ENCODE data around the gene DDX31. TPM values are rescaled to one million over a fixed set of nuclear protein-coding genes. Genes with fewer than 3 reads are reported as not detected.

DDX31 gene
- total and polyA plus RNA-seq, 2 donors (not counting 1 experiment from before 2014, with no cell fraction given): 16.4 to 22.7 TPM

DNA sequence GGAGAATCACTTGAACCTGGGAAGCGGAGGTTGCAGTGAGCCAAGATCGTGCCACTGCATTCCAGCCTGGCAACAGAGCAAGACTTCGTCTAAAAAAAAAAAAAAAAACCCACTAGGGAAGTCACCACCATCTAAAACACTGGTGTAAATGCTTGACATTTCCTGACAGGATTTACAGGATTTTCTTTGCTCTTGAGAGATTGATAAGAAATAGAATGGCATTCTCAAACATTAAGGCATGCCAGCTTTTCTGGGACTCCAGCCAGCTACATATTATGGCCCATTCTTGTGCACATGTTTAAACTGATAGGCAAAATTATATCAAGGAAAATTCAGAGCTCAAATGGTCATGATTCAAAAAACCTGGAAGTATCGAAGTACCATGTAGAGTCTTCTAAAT lies 29.2 kb upstream of the DDX31 start:
- intact Hi-C loops (cut with micrococcal nuclease): no loop called here
- POLR2A ChIA-PET: no interaction called here

GRCh38 chr9:132697230-132697629 lies 27.4 kb upstream of the DDX31 start:
- Histone ChIP-seq H2AFZ (ENCODE audit: insufficient read depth, low read depth, low read length, poor library complexity, severe bottlenecking) (no peak overlapping the region), H4K20me1 (ENCODE audit: control insufficient read depth, insufficient read depth, low read length, poor library complexity, severe bottlenecking) (no peaks in the 10 kb centered on the region), H3K4me2 (replicated peaks; ENCODE audit: low read depth, low read length, poor library complexity, severe bottlenecking) (no peak overlapping the region), H3K9ac (ENCODE audit: low read length) (no peak overlapping the region), H3K4me1 (ENCODE audit: control insufficient read depth in 2 of 2, insufficient read depth in 2 of 2, low read length in 2 of 2) (no peaks in the 10 kb centered on the region), H3K4me3 (ENCODE audit: control extremely low read depth in 1 of 5, extremely low read depth in 1 of 5, insufficient read depth in 1 of 5, low read depth in 2 of 5, low read length in 4 of 5) (no peak overlapping the region), H3K36me3 (replicated peaks in 1 of 2; ENCODE audit: control extremely low read depth in 1 of 2, control insufficient read depth in 1 of 2, extremely low read depth in 1 of 2, insufficient read depth in 2 of 2, low read length in 1 of 2) (no peaks in the 10 kb centered on the region), H3K27me3 (replicated peaks in 1 of 4; ENCODE audit: control extremely low read depth in 1 of 4, control insufficient read depth in 3 of 4, insufficient read depth in 4 of 4, low read length in 3 of 4) (peaks cover 0 to 3% (median 0%) of the 10 kb centered on the region in 4 experiments), H3K79me2 (ENCODE audit: control insufficient read depth, insufficient read depth, low read length) (no peaks in the 10 kb centered on the region), H3K9me3 (ENCODE audit: control extremely low read depth in 1 of 3, control insufficient read depth in 2 of 3, insufficient read depth in 1 of 3, low read length in 2 of 3) (peaks cover 1 to 23% (median 9%) of the 10 kb centered on the region in 3 donors), H3K27ac (ENCODE audit: low read length in 2 of 2) (no peak overlapping the region)
- Mint-ChIP-seq H3K27me3 (peaks cover 4% of the 10 kb centered on the region), H3K9me3 (ENCODE audit: insufficient read depth) (peaks cover 16% of the 10 kb centered on the region), H3K27ac (no peak overlapping the region), H3K4me3 (no peak overlapping the region), H3K4me1 (no peaks in the 10 kb centered on the region)
- no peak for DNase-seq
- intact Hi-C loops (cut with micrococcal nuclease): no loop called here
- ChIA-PET POLR2A (no interaction called here), CTCF (no interaction called here)
- TF ChIP-seq EZH2 (IDR thresholded peaks at IDR 0.05; ENCODE audit: borderline replicate concordance, insufficient read depth, low read depth, low read length, poor library complexity, severe bottlenecking): no peak
- TF ChIP-seq, protein P1, sequence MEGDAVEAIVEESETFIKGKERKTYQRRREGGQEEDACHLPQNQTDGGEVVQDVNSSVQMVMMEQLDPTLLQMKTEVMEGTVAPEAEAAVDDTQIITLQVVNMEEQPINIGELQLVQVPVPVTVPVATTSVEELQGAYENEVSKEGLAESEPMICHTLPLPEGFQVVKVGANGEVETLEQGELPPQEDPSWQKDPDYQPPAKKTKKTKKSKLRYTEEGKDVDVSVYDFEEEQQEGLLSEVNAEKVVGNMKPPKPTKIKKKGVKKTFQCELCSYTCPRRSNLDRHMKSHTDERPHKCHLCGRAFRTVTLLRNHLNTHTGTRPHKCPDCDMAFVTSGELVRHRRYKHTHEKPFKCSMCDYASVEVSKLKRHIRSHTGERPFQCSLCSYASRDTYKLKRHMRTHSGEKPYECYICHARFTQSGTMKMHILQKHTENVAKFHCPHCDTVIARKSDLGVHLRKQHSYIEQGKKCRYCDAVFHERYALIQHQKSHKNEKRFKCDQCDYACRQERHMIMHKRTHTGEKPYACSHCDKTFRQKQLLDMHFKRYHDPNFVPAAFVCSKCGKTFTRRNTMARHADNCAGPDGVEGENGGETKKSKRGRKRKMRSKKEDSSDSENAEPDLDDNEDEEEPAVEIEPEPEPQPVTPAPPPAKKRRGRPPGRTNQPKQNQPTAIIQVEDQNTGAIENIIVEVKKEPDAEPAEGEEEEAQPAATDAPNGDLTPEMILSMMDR (IDR thresholded peaks at IDR 0.05): no peak
- no peak for ATAC-seq (ENCODE audit: low read depth)

More for the DNA sequence above, 29.2 kb upstream of the DDX31 start:
- H3K4me2 ChIP-seq (replicated peaks; ENCODE audit: low read depth, low read length, poor library complexity, severe bottlenecking): no peak overlapping the region
- peaks cover 0 to 3% (median 0%) of the 10 kb centered on the region in 4 experiments for H3K27me3 ChIP-seq (replicated peaks in 1 of 4; ENCODE audit: control extremely low read depth in 1 of 4, control insufficient read depth in 3 of 4, insufficient read depth in 4 of 4, low read length in 3 of 4)
- no peak for DNase-seq
- Mint-ChIP-seq H3K27me3 (peaks cover 14% of the 10 kb centered on the region), H3K4me1 (no peaks in the 10 kb centered on the region), H3K9me3 (ENCODE audit: insufficient read depth) (peaks cover 16% of the 10 kb centered on the region), H3K4me3 (no peak overlapping the region), H3K27ac (no peak overlapping the region)
- no peak overlapping the region for H2AFZ ChIP-seq (ENCODE audit: insufficient read depth, low read depth, low read length, poor library complexity, severe bottlenecking)
- H3K27ac ChIP-seq (ENCODE audit: low read length in 2 of 2): no peak overlapping the region
- CTCF ChIA-PET: no interaction called here
- H3K79me2 ChIP-seq (ENCODE audit: control insufficient read depth, insufficient read depth, low read length): no peaks in the 10 kb centered on the region
- no peak overlapping the region for H3K9ac ChIP-seq (ENCODE audit: low read length)
- H3K36me3 ChIP-seq (replicated peaks in 1 of 2; ENCODE audit: control extremely low read depth in 1 of 2, control insufficient read depth in 1 of 2, extremely low read depth in 1 of 2, insufficient read depth in 2 of 2, low read length in 1 of 2): no peaks in the 10 kb centered on the region
- 20% methylated on average over 1 of the region's 4 CpGs for WGBS (ENCODE audit: insufficient coverage)
- TF ChIP-seq, protein P1 (IDR thresholded peaks at IDR 0.05): no peak
- no peak for TF ChIP-seq EZH2 (IDR thresholded peaks at IDR 0.05; ENCODE audit: borderline replicate concordance, insufficient read depth, low read depth, low read length, poor library complexity, severe bottlenecking)
- H4K20me1 ChIP-seq (ENCODE audit: control insufficient read depth, insufficient read depth, low read length, poor library complexity, severe bottlenecking): no peaks in the 10 kb centered on the region
- H3K4me1 ChIP-seq (ENCODE audit: control insufficient read depth in 2 of 2, insufficient read depth in 2 of 2, low read length in 2 of 2): no peaks in the 10 kb centered on the region
- ATAC-seq (ENCODE audit: low read depth): no peak
- H3K4me3 ChIP-seq (ENCODE audit: control extremely low read depth in 1 of 5, extremely low read depth in 1 of 5, insufficient read depth in 1 of 5, low read depth in 2 of 5, low read length in 4 of 5): no peak overlapping the region
- peaks cover 1 to 23% (median 9%) of the 10 kb centered on the region in 3 donors for H3K9me3 ChIP-seq (ENCODE audit: control extremely low read depth in 1 of 3, control insufficient read depth in 2 of 3, insufficient read depth in 1 of 3, low read length in 2 of 3)
